Adrenal gland (tissue), 12 donors: ENCODE data around the gene ARHGEF12. TPM values are rescaled to one million over a fixed set of nuclear protein-coding genes. Genes with fewer than 3 reads are reported as not detected.

Source experiments
- DNase-seq, 7 donors: peaks; one replicate each; pipeline ENCODE4 v3.0.0-alpha.2; 2019 to 2020
- H3K27ac ChIP-seq, 5 donors: fragments of 200-600 bp; sonication (generic) in 4 of 5; 1 replicate in 3 of 5; 2 replicates in 2 of 5; pipeline versions ENCODE4 v1.5.1 to v1.8.0; 2016 to 2020; ENCODE audit warnings: mild to moderate bottlenecking in 1 of 5
- H3K27me3 ChIP-seq: fragments of 200-600 bp; 2 replicates; pipeline ENCODE4 v1.8.0; 2021
- H3K36me3 ChIP-seq, 2 donors: fragments of 200-600 bp; replicated peaks in 1 of 2; 1 replicate in 1 of 2; 2 replicates in 1 of 2; pipeline versions ENCODE4 v1.5.1 to v1.8.0; 2018 to 2022
- H3K4me1 ChIP-seq, 2 donors: fragments of 200-600 bp; replicated peaks in 1 of 2; 1 replicate in 1 of 2; 2 replicates in 1 of 2; pipeline versions ENCODE4 v1.5.1 to v1.8.0; 2018 to 2021
- H3K4me3 ChIP-seq, 4 donors: fragments of 200-600 bp; sonication (generic) in 3 of 4; one replicate each; pipeline ENCODE4 v1.5.1; 2016 to 2018
- H3K9me3 ChIP-seq, 3 donors: fragments of 200-600 bp; sonication (generic) in 1 of 3; replicated peaks in 1 of 3; 1 replicate in 2 of 3; 2 replicates in 1 of 3; pipeline versions ENCODE4 v1.5.1 to v1.8.0; 2016 to 2021
- POLR2A ChIP-seq, 2 donors: fragments of 450-650 bp; IDR thresholded peaks; one replicate each; pipeline ENCODE4 v1.6.1; 2017; ENCODE audit warnings: antibody characterized with exemption in 2 of 2, mild to moderate bottlenecking in 2 of 2, moderate library complexity in 1 of 2
- WGBS, 4 donors: extraction: QIAGEN DNeasy Blood & Tissue Kit in 2 of 4; methylation state at CpG; one replicate each; pipeline versions ENCODE4 v1.1.5 to v1.1.7; 2013 to 2017; 5-methylcytosine and 5-hydroxymethylcytosine counted together
- intact Hi-C, 2 donors: fragments of 100-400 bp; cut with DNase I; formaldehyde crosslinking; loops; one replicate each; pipeline versions ENCODE4 v1.14.1 to v1.15.0; 2022 to 2023
- polyA plus RNA-seq, 3 donors: library from polyadenylated mRNA; stranded (reverse); fragments of 200-250 nt in 2 of 3; fragments of 350-450 nt in 1 of 3; fragmentation: Illumina TruSeq in 1 of 3; extraction: RNeasy Lipid Tissue Mini Kit (QIAGEN cat#74804) in 1 of 3; gene quantifications; one replicate each; pipeline ENCODE4 v1.2.3, GENCODE V29; 2013 to 2014
- total RNA-seq, 9 donors: library from RNA; depleted of rRNA in 4 of 9; stranded (reverse); fragments of >200 nt in 4 of 9; fragments of 120-200 nt in 1 of 9; fragmentation: NEBNext Ultra II Directional in 1 of 9; extraction: Animal tissue kit (Norgen Biotek cat#: 25700) in 1 of 9; gene quantifications; one replicate each; pipeline versions ENCODE4 v1.1.0 to v1.2.4, GENCODE V29; 2013 to 2023
- TF ChIP-seq, protein P1 (sequence below), 6 experiments: fragments of 450-650 bp in 4 of 6; fragments of 200-600 bp in 2 of 6; sonication (generic) in 1 of 6; IDR thresholded peaks; 1 replicate in 5 of 6; 2 replicates in 1 of 6; pipeline versions ENCODE4 v1.5.1 to v1.8.0; 2016 to 2021; ENCODE audit warnings: antibody characterized with exemption in 6 of 6, mild to moderate bottlenecking in 2 of 6, moderate library complexity in 1 of 6
- donor health status: healthy with polysubstance abuse.
- donor health status: Bipolar disorder and iron deficiency.
- donor health status: DM: yes; HTN: yes; CAD: no.
- donor health status: DM: no; HTN: no; CAD: no.
- donor health status: DM: no; HTN: no; CAD: no.
- donor health status: DM: yes; HTN: yes; CAD: no.

ARHGEF12 gene
- total and polyA plus RNA-seq, 12 donors: 20.2 to 125 (median 94.2) TPM

DNA sequence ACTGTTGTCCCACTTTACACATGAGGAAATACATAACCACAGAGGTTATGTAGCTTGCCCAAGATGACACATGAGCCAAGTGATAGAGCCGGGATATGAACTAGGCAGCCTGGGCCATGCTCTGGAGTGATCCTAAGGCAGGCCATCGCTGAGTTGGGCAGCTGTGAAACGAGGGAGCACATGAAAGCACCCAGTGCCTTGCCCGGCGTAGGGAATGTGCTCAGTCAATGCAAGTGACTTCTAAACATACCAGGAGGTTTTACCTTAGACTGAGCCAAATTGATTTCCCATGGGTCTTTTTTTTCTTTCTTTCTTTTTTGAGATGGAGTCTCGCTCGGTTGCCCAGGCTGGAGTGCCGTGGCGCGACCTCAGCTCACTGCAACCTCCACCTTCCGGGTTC lies 185.8 kb downstream of the ARHGEF12 start:
- no peak overlapping the region for H3K27ac ChIP-seq
- H3K36me3 ChIP-seq: no peaks in the 10 kb centered on the region
- no peaks in the 10 kb centered on the region for H3K9me3 ChIP-seq
- TF ChIP-seq, protein P1, sequence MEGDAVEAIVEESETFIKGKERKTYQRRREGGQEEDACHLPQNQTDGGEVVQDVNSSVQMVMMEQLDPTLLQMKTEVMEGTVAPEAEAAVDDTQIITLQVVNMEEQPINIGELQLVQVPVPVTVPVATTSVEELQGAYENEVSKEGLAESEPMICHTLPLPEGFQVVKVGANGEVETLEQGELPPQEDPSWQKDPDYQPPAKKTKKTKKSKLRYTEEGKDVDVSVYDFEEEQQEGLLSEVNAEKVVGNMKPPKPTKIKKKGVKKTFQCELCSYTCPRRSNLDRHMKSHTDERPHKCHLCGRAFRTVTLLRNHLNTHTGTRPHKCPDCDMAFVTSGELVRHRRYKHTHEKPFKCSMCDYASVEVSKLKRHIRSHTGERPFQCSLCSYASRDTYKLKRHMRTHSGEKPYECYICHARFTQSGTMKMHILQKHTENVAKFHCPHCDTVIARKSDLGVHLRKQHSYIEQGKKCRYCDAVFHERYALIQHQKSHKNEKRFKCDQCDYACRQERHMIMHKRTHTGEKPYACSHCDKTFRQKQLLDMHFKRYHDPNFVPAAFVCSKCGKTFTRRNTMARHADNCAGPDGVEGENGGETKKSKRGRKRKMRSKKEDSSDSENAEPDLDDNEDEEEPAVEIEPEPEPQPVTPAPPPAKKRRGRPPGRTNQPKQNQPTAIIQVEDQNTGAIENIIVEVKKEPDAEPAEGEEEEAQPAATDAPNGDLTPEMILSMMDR (IDR thresholded peaks at IDR 0.05): no peak
- TF ChIP-seq POLR2A (IDR thresholded peaks at IDR 0.05): no peak
- intact Hi-C loops: no loop called here
- no peaks in the 10 kb centered on the region for H3K27me3 ChIP-seq
- WGBS, 4 donors: 92 to 96% (median 94%) methylated on average over 11 of the region's 11 CpGs
- no peaks in the 10 kb centered on the region for H3K4me1 ChIP-seq
- DNase-seq: no peak
- no peak overlapping the region for H3K4me3 ChIP-seq

DNA sequence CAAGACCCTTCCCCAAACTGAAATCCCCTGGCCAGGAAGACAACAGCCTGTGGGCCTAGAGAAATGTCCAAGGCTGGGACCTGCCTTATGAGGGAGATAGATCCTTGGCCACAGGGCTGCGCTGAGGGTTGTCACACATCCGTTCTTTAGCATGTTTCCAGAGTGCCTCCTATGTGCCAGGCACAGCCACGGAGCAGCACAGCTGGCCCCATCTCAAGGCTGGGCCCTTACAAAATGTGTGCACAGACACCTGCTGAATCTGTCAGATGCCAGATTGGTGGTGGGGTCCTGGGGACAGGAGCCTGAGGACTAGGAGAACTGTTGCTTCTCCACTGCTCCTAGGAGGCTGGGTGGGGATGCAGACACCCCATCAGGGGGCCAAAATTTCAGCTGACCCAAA lies 186.5 kb downstream of the ARHGEF12 start:
- TF ChIP-seq, protein P1 (IDR thresholded peaks at IDR 0.05): no peak
- TF ChIP-seq POLR2A (IDR thresholded peaks at IDR 0.05): no peak
- Histone ChIP-seq H3K9me3 (no peaks in the 10 kb centered on the region), H3K27ac (no peak overlapping the region), H3K36me3 (no peaks in the 10 kb centered on the region), H3K4me1 (no peaks in the 10 kb centered on the region), H3K27me3 (no peaks in the 10 kb centered on the region), H3K4me3 (no peak overlapping the region)
- intact Hi-C loops: no loop called here
- no peak for DNase-seq
- WGBS, 4 donors: 80 to 83% (median 83%) methylated on average over 3 of the region's 3 CpGs; no CpG with 5 or more reads in 1 of the 4 donors

DNA sequence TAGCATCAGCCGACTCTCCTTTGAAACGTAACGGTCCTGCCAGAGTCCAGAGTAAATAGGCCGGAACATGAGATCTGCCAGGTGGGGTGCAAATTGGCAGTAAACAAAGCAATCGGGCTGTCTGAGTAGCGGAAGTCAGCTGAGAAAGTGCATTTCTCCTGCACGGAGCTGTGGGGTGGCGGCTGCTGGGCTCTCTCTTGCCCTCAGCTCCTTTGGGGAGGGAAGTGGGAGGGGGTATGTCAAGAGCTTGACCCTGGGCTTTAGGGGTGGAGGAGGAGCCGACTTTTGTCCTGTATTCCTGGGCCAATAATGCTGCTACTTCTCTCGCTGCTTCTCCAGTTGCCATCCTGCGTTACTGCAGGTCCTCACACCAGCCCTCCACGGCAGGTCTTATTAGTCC lies 187.0 kb downstream of the ARHGEF12 start:
- no peaks in the 10 kb centered on the region for H3K27me3 ChIP-seq
- no peaks in the 10 kb centered on the region for H3K36me3 ChIP-seq
- WGBS, 4 donors: 54 to 74% (median 66%) methylated on average over 7 to 12 of the region's 12 CpGs
- no peaks in the 10 kb centered on the region for H3K9me3 ChIP-seq
- no peak for TF ChIP-seq POLR2A (IDR thresholded peaks at IDR 0.05)
- TF ChIP-seq, protein P1 (IDR thresholded peaks at IDR 0.05): no peak
- no peak overlapping the region for H3K4me3 ChIP-seq
- H3K4me1 ChIP-seq: no peaks in the 10 kb centered on the region
- no peak for DNase-seq
- H3K27ac ChIP-seq: no peak overlapping the region
- intact Hi-C loops: no loop called here

DNA sequence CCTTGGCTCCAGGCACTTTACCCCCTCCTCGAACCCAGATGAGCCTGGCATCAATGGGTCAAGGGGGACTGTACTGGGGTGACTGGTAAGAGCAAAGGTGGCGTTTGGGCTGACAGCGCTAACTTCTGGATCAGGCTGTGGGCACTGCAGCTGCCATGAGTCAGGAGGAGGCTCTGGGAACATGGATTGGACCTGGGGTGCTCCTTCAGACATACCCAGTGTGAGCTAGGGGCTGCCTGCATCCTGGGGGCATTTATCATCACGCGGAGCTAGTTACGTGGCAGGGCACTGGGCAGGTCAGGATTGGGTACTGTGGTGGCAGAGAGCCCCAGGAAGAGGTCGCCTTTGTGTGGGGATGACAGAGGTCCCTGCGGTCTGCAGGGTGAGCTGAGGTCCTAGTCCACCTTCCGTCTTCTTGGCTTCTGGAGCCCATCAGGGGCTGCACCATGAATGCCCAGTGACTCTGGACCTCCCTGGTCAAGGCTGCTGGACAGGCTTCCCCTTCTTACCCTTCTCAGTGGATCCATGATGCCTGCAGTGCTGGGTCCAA lies 188.4 kb downstream of the ARHGEF12 start:
- no peaks in the 10 kb centered on the region for H3K27me3 ChIP-seq
- no peak for DNase-seq
- H3K9me3 ChIP-seq: no peaks in the 10 kb centered on the region
- intact Hi-C loops: no loop called here
- no peaks in the 10 kb centered on the region for H3K36me3 ChIP-seq
- WGBS, 4 donors: 86 to 95% (median 94%) methylated on average over 3 to 9 of the region's 9 CpGs
- no peak overlapping the region for H3K27ac ChIP-seq
- no peak for TF ChIP-seq POLR2A (IDR thresholded peaks at IDR 0.05)
- TF ChIP-seq, protein P1 (IDR thresholded peaks at IDR 0.05): no peak
- no peaks in the 10 kb centered on the region for H3K4me1 ChIP-seq
- H3K4me3 ChIP-seq: no peak overlapping the region
